ENCODE measurements around the gene LRRC53.

Gene LRRC53

DNA sequence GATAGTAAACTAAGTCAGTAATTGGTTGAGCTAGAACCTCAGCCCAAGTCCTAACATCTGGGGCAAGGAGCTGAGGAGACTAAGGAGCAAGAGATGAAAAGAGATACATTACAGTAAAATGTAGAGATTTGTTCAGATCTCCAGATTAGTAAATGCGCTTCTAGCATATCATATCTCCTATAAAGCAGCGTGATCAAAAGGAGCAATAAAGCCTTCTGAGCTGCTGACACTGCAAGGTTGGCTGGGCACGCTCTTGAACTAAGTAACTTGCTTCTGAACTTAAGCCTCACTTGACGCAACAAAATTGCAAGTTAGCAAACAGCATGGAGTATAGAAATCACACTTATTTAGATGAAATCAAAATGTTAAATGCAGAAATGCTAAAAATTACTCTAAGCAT lies 80.9 kb downstream of the LRRC53 start:
- no peak for DNase-seq

- DNase-seq, result no peak
Measured at GRCh38 chr1:74430342-74430934, 82.0 kb downstream of the LRRC53 start.

- DNase-seq, result no peak
Measured at GRCh38 chr1:74429580-74429979, 82.8 kb downstream of the LRRC53 start.

DNA sequence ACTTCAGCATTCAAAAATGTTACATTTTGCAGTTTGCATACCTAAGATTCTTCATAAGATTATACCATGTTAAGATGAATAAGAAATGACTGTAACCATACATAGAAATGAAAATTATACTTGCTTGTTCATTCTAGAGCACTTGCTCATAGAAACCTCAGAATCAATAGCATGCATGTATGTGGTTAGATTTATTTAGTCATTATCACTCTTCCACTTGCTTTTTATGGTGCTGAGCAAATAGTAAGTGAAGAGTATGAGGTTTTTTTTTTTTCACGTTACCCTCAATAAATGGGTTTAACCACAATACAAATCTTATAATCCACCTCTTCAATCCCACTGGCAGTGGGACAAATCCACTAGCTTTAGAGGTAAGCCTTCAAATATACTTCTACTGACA lies 84.7 kb downstream of the LRRC53 start:
- DNase-seq, result no peak

GRCh38 chr1:74426208-74426937 lies 86.0 kb downstream of the LRRC53 start:
- DNase-seq, result no peak

- no peak for DNase-seq
Measured at GRCh38 chr1:74425676-74426075, 86.7 kb downstream of the LRRC53 start.

GRCh38 chr1:74423471-74423870 lies 88.9 kb downstream of the LRRC53 start:
- DNase-seq, result no peak

- no peak for DNase-seq
Measured at GRCh38 chr1:74422421-74423292, 89.8 kb downstream of the LRRC53 start.

- no peak for DNase-seq
Measured at GRCh38 chr1:74420467-74420866, 91.9 kb downstream of the LRRC53 start.
